ENCODE measurements around the gene CAMTA1.

The CAMTA1 gene

DNA sequence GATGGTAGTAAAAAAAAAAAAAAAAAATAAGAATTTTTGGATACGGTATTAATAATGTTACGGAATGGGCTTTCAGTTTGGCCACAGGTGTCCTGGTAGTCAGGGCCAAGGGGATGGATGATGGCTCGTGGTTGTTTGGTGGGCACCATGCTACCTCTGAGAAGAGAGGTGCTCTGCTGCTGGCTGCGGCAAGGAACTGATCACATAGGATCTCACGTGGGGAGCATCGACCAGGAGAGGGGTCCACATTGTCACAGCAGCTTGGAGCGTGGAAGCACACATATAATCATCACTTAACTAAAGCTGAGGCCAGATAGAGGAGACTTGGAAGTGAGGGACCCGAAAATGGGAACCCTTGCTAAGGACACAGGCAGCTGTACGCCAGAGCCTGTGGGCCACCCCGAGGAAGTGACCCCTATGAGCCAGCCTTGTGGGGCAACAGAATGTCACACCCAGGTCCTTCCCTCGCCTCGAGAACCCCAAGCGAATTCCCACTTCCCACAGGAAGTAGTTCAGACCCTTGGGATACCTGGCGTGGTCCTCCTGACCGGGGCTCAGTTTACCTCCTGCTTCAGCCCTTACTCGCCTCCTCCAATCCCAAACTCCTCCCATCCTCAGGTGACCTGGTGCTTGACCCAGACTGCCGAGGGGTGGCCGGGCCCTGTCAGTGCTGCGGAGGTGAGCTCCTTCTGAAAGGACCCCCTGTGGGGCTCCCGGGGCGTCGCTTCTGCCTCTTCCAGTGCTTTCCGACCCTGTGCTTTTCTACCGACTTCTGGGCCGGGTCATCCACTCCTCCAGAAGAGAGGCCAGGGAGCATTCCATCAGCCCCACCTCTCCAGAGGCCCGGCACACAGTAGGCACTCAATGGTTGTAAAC, 222.0 kb downstream of the CAMTA1 start:
- no peak for DNase-seq (ENCODE audit: low spot score)

DNA sequence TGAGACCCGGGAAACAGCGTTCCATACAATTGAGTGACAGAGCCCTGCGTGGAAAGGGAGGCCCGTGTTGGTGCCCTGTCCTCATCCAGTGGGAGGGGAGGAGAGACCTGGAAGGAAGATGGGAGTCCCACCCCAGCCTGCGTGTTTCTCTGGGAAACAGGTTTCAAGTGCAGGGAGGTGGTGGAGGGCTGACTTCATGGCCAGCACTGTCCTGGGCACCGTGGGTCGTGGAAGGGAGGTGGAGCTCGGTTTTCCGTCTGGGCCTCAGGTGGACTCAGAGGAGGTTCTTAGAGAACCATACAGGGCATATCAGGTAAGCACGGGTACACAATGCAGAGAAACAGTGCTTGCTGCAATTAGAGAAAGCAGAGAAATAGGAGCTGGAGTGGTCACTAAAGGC, 222.6 kb downstream of the CAMTA1 start:
- no peak for DNase-seq (ENCODE audit: low spot score)

DNA sequence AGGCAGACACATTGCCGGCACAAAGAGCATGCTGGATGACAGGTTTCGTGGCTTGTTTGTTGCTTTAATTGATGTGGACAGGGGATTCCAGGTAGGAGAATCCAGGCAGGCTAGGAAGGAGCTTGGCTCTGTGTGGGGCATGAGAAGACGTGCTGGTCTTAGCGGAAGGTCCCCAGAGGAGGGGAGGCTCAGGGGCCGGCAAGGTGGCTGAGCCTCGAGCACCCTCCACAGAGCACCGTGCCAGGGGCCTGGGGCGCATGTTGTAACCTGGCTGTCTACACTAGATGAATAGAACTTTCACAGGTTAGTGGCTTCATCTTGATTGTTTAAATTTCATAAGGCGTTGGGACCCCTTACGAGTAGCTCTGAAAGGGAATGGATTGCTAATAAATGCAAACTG, 223.1 kb downstream of the CAMTA1 start:
- DNase-seq (ENCODE audit: low spot score): no peak

DNA sequence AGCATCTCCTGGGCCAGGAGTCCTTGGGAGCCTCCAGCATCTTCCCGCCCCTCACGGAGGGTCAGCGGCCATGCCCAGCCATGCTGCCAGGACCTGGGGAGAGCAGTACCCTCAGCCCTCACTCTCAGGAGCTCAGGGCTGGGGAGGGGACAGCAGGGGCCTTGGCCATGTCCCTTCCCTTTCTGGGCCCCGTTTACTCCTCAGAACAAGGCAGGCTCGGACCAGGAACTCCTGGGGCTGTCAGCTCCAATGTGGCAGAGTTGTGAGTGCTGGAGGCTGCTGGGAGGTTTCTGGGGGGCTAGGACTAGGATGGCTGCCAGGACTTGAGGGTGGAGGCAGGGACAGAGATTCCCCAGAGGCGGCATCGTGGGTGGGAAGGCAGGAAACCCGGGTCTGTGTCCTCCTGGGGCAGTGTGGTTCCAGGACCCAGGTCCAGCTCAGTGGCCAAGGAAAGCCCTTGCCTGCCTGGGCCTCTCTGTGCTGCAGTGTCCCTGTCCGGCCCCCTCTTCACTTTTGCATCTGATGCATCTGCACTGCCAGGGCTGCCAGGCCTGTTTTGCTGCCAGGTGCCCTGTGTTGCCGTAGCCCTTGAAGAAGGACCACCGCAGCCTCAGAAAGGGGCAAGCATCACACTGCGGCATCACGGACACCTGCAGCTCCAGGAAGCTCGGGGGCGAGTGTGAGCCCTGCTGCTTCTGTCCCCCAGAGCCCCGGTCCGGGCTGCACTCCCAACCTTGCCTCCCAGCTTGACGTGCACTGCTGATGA, 223.9 kb downstream of the CAMTA1 start:
- no peak for DNase-seq (ENCODE audit: low spot score)

DNA sequence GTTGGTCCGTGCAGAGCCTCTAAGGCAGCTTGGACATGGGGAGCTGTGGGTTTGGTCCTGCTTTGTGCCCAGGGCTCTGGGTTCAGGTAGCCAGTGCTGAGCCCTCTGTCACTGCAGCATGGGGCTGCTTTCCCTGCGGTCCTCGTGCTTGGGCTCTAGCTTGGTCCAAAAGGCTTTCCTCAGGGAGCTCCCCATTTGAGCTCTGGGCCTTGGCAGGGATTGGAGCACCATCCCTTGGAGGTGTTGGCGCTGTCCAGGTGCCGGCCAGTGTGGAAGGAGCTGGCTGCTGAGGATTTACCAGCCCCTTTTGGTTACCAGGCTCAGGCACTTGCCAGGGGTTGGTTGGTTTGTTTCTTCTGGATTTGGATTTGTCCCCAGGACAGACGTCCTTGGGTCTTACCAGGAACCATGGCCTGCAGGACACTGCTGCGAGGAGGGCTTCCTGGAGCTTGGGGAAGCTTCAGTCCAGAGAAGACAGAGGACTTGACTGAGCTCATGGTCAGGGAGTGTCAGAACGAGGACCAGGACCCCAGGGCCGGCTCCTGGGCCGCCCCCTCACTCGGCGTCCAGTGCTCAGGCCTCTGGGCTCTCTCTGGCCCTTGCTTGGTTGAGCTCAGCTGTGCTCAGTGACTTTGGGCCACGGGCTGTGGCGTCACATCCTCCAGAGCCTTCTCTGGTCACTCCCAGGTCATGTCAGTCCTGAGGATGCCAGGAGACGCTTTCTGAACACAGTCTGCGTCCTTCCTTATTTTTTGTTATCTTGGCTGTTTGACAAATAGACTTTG, 224.7 kb downstream of the CAMTA1 start:
- no peak for DNase-seq (ENCODE audit: low spot score)

DNA sequence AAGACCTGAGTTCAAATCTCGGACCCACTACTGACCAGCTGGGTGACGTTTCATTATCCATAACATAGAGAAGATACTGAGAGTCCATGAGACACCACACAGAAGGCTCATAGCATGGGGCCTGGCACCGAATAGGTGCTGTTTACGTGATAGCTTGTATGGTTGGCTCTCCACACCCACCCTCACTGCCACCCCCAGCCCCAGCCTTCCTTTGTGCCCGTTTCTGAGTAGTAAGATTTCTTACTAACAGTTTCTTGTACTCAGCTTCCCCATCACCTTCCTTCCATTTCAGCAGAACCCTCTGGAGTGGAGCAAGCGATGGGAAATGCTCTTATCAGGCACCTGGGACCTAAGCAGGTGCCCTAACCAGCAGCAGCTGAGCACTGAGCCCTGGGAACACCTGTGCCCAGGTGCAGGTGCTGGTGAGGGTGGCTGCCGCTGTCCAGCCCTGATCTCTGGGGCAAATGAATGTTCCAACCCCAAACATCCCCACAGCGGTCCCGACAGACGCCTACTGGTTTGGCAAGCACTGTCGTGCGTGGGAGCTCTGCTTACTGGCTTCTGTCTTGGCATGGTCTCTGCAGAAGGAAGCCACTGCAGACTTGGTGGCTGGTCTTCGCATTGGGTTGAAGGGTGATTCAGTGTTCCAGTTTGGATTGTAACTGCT, 225.4 kb downstream of the CAMTA1 start:
- no peak for DNase-seq (ENCODE audit: low spot score)

DNA sequence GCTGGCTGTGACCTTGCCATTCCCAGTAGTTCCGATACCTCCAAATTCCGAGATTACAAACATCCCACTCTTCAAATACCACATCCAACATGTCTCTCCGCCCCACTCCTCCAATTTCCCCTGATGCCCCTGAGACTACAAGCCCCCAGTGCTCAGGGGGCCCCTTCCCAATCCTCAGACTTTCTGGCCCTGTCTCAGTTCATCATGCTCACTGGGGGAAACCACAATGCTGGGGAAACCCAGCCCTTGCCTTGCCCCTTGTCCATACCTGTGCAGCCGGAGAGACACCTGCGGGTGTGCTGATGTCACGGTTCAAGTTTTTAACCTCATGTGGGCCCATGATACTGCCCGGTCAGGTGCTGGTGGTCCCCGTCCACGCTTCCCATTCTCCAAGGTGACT, 226.6 kb downstream of the CAMTA1 start:
- DNase-seq (ENCODE audit: low spot score): no peak

DNA sequence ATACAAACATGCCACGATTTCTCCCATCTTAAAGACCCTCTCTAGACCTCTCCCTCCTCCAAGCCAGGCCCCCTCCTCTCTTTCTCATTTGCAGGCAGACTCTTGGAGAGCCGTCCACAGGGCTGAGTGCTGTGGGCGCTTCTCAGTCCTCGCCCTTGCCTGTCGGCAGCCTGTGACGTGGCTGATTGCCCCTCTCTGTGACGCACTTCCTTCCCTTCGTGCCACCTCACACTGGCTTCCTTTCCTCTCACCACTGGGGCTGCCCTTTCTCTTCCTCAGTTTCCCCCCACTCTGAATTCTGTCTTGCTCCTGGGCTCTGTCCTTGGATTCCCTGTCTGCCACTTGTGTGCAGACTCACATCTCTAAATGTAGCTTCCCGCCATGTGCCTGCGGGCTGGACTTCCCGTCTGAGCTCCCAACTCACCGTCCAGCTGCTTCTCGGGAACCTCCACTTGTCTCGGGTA, 227.2 kb downstream of the CAMTA1 start:
- no peak for DNase-seq (ENCODE audit: low spot score)

DNA sequence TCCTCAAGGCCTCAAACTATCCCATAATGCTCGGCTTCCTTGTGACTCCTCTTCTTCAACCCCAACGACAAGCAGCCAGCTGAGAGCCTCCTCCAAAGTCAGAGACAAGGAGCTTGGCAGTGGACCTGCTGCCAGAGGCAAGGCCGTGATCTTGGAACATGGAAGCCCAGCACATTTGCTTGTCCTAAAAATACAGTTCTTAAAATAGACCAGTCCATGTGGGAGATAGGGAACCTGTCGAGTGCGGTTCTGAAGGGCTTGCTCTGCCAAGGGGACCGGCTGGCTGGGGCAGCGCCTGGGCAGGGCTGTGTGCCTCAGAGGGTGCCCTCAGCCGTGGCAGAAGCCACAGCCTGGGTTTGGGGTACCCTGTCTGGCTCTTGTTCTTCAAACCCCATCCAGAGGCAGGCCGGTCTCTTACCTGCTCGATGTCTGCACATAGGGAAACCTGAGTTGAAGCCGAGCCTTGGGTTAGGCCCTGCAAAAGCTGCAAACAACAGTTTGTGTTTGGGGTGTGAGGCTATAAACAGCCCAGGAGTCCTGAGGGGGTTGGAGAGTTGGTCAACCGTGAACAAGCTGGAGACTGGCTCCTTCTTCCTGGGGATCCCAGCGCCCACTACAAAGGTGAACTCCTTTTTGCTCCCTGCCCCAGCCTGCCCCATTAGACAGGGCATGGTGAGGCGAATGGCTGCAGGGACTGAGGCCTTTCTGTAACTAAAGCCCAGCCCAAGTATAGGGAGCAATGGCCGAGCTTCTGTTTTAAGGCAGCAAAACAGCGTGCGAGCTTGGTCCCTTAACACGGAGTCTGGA, 228.8 kb downstream of the CAMTA1 start:
- no peak for DNase-seq (ENCODE audit: low spot score)

DNA sequence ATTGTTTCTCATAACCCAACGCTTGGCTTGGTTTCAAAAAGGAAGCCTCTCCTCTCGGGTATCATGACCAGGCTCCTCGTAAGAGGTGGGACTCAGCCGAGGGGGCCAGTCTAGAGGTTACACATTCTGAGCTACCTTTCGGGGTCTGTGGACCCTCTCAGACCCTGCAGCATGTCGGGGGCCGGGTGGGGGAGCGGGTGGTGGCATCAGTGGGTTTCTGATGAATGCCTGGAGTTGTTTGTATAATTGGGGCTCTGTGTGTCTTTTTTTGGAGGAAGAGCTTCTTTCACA, 229.3 kb downstream of the CAMTA1 start:
- no peak for DNase-seq (ENCODE audit: low spot score)

DNA sequence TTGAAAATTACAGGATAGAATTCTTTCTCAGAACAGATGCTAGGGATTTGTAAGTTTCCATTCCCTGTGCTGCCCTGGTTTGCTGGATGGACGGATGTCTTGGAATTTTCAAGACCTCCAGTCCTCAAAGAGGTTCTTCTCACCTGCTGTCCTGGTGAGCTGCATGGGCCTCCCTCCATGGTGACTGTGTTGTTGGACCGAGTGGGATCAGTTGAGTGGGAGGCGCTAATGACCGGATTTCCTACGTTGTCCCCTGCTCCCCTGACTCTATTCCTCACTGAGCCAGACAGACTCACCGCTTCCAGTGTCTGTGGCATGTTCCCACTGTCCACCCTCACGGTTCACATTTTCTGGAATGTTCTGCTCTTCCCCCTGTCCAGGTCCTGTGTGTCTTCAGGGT, 229.8 kb downstream of the CAMTA1 start:
- no peak for DNase-seq (ENCODE audit: low spot score)

DNA sequence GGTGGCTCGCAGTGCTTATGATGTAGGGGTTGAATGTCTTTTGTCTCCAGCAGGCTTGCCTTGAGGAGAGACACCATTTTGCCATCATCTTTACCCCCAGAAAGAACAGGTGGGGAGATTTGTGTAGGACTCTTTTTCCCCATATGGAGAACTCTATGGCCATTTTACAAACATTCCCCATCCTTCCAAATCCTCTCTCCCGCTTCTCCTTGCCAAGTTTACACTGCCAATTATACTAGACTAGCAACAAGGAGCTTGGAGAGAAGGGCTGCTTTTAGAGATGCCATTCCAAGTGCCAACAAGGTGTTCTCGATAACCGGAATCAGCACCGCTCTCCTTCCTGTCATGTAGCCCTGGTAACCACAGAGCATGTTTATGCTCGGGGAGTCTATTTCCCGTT, 233.1 kb downstream of the CAMTA1 start:
- DNase-seq (ENCODE audit: low spot score): no peak

DNA sequence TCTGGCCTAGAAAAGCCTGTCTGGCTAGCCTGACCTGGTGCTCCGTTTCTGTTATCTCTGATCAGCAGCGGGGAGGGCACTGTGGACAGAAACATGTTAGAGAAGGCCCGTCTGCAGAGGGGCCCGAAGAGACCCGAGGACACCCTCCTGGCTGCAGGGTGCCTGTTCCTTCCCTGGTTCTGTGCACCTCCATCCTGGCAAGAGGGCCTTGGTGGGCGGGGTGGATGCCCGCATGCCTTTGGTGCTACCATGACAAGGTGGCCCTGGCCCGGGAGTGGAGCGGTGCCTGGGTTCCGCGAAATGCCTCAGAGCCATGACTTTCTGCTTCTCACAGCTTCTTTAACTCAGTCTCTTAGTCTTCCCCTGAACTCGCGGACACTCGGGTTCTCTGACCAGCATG, 233.6 kb downstream of the CAMTA1 start:
- DNase-seq (ENCODE audit: low spot score): no peak

DNA sequence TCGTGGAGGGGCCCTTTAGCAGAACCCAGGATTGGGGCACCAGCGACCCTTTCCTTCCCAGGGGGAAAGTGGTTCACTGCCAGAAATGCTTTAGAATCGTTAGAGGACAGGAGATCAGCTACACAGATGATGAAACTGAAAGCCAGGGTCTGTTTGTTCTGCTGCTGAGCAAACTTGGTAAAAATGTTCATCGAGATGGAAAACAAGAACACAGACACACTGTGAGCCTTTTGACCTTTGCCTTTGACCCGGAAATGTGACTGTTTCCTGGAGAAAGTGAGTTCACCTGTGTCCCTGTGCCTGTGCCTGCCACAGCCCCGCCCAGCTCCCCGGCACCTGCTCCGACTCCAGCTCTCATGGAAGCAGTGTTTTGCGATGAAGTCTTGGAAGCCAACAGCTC, 234.3 kb downstream of the CAMTA1 start:
- DNase-seq (ENCODE audit: low spot score): no peak

DNA sequence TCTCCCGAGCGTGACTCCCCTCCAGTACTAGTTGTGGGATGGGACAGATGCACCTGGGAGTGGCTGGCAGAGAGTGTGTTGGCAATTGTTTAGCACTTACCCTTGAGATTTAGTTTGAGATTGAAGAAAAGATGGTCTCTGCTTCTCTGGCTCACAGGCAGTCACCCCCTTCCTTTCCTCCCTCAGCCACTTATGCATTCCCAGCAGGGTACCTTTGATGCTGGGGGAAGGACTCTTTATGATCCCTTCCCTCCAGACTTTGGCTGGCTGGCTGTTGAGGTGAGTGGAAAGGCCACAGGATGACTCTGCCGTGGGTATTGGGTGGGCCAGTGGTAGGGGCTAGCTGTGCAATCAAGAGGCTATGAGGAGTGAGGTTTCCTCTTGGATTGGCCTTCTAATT, 236.8 kb downstream of the CAMTA1 start:
- DNase-seq (ENCODE audit: low spot score): no peak

DNA sequence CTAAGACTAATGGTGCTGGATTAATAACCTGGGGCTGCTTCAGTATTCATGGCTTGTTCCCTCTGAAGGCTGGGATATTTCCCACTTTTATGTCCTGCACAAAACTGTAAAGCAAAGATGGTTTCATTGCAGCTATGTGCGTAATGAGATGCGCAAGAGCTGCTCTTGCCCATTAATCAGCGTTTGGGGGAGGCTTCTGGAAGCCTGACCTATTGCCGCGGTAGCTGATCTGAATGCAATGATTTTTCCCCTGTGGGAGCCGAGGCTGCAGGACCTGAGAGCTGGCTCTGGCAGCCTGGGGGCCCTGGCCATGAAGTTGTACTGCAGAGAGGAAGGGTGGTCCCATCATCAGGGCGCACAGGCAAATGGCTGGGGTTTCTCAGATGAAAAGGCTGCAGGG, 239.8 kb downstream of the CAMTA1 start:
- no peak for DNase-seq (ENCODE audit: low spot score)

DNA sequence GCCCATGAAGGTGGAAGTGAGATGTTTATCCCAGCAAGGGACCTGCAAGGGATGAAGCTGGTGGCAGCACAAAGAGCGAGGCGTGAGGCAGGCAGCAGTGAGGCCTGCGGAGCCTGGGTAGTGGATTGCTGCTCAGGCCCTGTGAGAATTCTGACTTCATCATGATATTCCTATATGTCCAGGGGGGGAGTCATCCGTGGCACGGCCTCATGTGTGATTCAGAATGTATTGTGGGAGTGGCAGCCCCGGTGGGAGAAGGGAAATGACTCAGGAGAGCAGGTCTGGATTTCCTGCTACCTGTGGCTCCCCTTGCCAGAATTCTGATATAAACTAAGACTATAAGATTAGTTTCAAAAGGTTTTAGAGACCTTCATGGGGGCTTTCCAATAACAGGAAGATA, 240.9 kb downstream of the CAMTA1 start:
- no peak for DNase-seq (ENCODE audit: low spot score)

DNA sequence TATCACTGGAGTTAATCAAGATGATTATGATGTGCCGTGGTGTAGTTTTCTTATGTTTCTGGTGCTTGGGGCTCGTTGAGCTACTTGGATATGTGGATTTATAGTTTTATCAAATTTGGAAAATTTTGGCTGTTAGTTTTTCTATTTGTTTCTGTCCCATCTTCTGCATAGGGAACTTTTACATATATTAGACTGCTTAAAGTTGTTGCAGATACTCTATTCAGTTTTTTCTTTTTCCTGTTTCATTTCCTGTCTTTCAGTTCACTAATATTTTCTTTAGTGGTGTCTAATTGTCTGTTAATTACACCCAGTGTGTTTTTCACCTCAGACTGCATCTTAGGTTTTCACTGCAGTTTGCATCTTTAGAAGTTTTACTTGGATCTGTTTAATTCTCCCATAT, 247.7 kb downstream of the CAMTA1 start:
- no peak for DNase-seq (ENCODE audit: low spot score)

DNA sequence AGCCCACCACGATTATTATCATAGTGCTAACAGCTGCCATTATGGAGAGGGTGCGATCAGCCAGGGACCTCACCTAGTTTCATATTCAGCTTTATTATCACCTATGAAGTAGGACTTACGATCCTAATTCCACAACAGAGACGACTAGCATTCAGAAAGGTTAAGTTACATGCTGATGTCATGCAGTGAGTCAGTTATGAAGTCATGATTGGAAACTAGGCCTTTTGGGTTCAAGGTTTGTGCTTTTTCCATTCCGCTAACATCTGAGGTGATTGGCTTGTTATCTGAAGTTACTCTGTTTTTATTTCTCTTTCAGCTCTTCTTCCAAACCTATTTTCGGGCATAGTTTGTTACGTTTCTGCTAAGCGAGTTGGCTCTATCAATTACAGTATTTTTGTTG, 251.1 kb downstream of the CAMTA1 start:
- no peak for DNase-seq (ENCODE audit: low spot score)

DNA sequence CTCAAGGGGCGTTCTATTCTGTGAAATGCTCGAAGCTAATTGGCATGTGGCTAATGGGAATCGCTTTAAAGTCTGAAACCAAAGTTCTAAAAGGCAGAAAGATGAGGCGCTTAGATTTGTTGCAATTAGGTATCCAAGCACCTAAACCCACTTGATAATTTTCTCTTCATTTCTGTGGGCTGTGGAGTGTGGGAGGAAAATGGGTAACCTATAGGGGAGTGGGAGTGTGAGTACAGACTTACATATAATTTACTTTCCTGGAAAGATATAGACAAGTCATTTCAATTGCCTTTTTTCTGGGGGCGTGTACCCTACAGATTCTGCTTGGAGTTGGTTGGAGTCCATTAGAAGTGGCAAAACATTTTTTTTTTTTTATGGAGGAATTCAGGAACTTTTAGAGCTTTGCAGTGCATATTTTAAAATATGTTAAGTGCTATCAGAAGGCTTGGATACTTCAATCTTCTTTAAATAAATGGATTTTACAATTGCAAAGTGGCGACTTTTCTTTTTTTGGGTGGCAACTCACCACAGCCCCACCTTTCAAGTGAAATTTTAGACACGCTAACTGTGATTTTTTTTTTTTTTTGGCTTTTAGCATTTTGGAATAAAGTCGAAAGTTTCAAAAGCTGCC, 254.5 kb downstream of the CAMTA1 start:
- no peak for DNase-seq (ENCODE audit: low spot score)
